A673 (cell line): ENCODE results near the gene UBL7. TPM values are rescaled to one million over a fixed set of nuclear protein-coding genes. Genes with fewer than 3 reads are reported as not detected.

Source experiments
- BruUV-seq: library from RNA; stranded (reverse); fragments of 400-500 nt; replicated peaks from 2 replicates; lab custom pipeline; 2021; lab: Mats Ljungman, UMichigan
- CTCF ChIA-PET: fragments of 300-600 bp; sonication (Branson Sonifier 250); formaldehyde crosslinking; loops from one replicate; lab custom pipeline; 2022; ENCODE audit warnings: antibody characterized with exemption; lab: Charles Lee
- POLR2A ChIA-PET: fragments of 300-600 bp; sonication (Branson Sonifier 250); formaldehyde crosslinking; loops from one replicate; lab custom pipeline; 2022; ENCODE audit warnings: antibody characterized with exemption; ENCODE audit not compliant: low non-redundant PET; lab: Charles Lee
- DNase-seq: peaks from one replicate; pipeline ENCODE4 v3.0.0-alpha.2; 2015; ENCODE audit warnings: low spot score
- H3K27ac ChIP-seq: fragments of 200-600 bp; sonication (generic); 2 replicates; pipeline ENCODE4 v1.5.1; 2016; ENCODE audit warnings: mixed run types, low read depth, mild to moderate bottlenecking, mixed read lengths, antibody characterized with exemption, low read length; ENCODE audit not compliant: poor library complexity, severe bottlenecking
- H3K27me3 ChIP-seq: fragments of 200-600 bp; sonication (generic); replicated peaks from 2 replicates; pipeline ENCODE4 v1.6.1; 2017; ENCODE audit warnings: mixed run types, low read depth, mild to moderate bottlenecking, mixed read lengths, antibody characterized with exemption, low read length; ENCODE audit not compliant: insufficient read depth, poor library complexity
- H3K36me3 ChIP-seq: fragments of 200-600 bp; sonication (generic); 2 replicates; pipeline ENCODE4 v1.6.1; 2016; ENCODE audit warnings: mixed run types, mild to moderate bottlenecking, mixed read lengths, antibody characterized with exemption, low read length; ENCODE audit not compliant: insufficient read depth, poor library complexity, severe bottlenecking
- H3K4me1 ChIP-seq: fragments of 200-600 bp; sonication (generic); 2 replicates; pipeline ENCODE4 v1.6.1; 2017; ENCODE audit warnings: mixed run types, mild to moderate bottlenecking, mixed read lengths, antibody characterized with exemption, low read length; ENCODE audit not compliant: insufficient read depth, poor library complexity, severe bottlenecking
- H3K4me3 ChIP-seq: fragments of 200-600 bp; sonication (generic); 2 replicates; pipeline ENCODE4 v1.5.1; 2016; ENCODE audit warnings: low read depth, mixed run types, mild to moderate bottlenecking, mixed read lengths, low read length; ENCODE audit not compliant: poor library complexity, severe bottlenecking
- H3K9me3 ChIP-seq: fragments of 200-600 bp; sonication (generic); 2 replicates; pipeline ENCODE4 v1.6.1; 2016; ENCODE audit warnings: mixed run types, low read depth, mild to moderate bottlenecking, mixed read lengths, antibody characterized with exemption, low read length; ENCODE audit not compliant: poor library complexity, severe bottlenecking
- CTCF ChIP-seq: fragments of 300-800, 200-600 bp; sonication (generic); conservative IDR thresholded peaks from 2 replicates; pipeline ENCODE4 v1.5.1; 2017; ENCODE audit warnings: low read depth, mild to moderate bottlenecking, antibody characterized with exemption, low read length, moderate library complexity, mixed read lengths
- EZH2 ChIP-seq: fragments of 200-600 bp; sonication (generic); IDR thresholded peaks from 2 replicates; pipeline ENCODE4 v1.6.1; 2017; ENCODE audit warnings: borderline replicate concordance, low read depth, mild to moderate bottlenecking, mixed read lengths, antibody characterized with exemption, low read length; ENCODE audit not compliant: poor library complexity, severe bottlenecking
- intact Hi-C: fragments of 100-400 bp; cut with micrococcal nuclease; formaldehyde crosslinking; loops from one replicate; pipeline ENCODE4 v1.10.0; 2022; ENCODE audit not compliant: unreplicated experiment
- total RNA-seq: library from RNA; stranded (reverse); gene quantifications from 2 replicates; pipeline ENCODE4 v1.2.3, GENCODE V29; 2021

UBL7 gene
- total RNA-seq, 1 experiment from 2014 or later: 72.5 TPM

GRCh38 chr15:74445816-74446763 is 14.9 kb downstream of the UBL7 start:
- POLR2A ChIA-PET: no interaction called here
- intact Hi-C loops: no loop called here

DNA sequence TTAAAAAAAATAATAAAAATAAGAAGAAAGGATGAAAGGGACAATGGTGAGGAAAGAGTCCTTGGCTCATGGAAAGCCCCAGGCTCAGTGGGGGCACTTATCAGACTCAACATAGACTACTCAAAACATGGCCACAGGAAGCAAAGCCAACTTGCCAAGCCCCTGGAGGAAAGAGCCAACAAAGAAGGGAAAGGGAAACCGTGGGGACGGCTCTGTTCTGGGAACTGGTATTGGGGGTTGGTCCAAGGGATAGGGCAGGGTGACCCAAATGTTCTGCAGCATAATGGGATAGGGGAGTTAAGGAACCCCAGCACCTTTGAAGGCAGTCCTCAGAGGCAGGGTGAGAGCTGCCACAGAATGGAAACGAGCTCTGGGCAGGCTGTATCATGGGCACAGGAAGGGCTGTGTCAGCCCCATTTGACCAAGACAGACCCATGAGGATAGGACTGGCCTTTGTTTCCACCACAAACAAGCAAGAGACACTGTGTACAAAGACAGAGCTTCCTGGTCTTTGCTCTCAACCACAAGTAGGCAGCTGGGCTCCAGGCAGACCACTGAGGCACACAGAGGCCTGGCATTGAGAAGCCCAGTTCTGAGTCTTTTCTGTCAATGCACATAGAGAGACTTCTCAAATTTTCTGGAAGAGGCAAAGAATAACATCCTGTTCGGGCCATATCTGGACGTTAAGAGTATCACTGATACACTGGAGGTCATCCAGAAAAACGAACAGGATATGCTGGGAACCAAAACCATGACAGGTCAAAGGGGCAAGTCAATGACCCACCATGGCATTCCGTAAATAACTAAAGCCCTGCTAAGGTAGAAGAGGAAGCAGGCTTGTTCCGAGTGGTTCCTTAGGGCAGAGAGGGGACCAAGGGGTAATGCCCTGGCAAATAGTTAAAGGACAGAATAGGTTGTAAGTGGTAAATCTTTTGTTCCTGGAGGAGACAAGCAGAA is 16.6 kb downstream of the UBL7 start:
- Histone ChIP-seq H3K36me3 (peaks cover 15% of the 10 kb centered on the region), H3K4me3 (no peak overlapping the region), H3K27me3 (no peaks in the 10 kb centered on the region), H3K27ac (no peak overlapping the region), H3K4me1 (no peaks in the 10 kb centered on the region), H3K9me3 (no peaks in the 10 kb centered on the region)
- ChIA-PET POLR2A (no interaction called here), CTCF (no interaction called here)
- DNase-seq: no peak
- intact Hi-C loops: no loop called here
- BruUV-seq: no TSS peak
- no peak for TF ChIP-seq CTCF
- no peak for TF ChIP-seq EZH2

More at GRCh38 chr15:74445816-74446763, 14.9 kb downstream of the UBL7 start:
- no peaks in the 10 kb centered on the region for H3K27me3 ChIP-seq
- H3K4me1 ChIP-seq: no peaks in the 10 kb centered on the region
- no peaks in the 10 kb centered on the region for H3K9me3 ChIP-seq
- no peak for DNase-seq
- no peak overlapping the region for H3K27ac ChIP-seq
- no TSS peak for BruUV-seq
- H3K36me3 ChIP-seq: peaks cover 17% of the 10 kb centered on the region
- no peak overlapping the region for H3K4me3 ChIP-seq
- TF ChIP-seq CTCF (no peak), EZH2 (no peak)
- CTCF ChIA-PET: no interaction called here

- Histone ChIP-seq H3K4me1 (no peaks in the 10 kb centered on the region), H3K4me3 (no peak overlapping the region), H3K27me3 (no peaks in the 10 kb centered on the region), H3K27ac (no peak overlapping the region), H3K9me3 (no peaks in the 10 kb centered on the region), H3K36me3 (peaks cover 4% of the 10 kb centered on the region)
- ChIA-PET CTCF (no interaction called here), POLR2A (no interaction called here)
- no TSS peak for BruUV-seq
- intact Hi-C loops: no loop called here
- no peak for DNase-seq
- TF ChIP-seq CTCF: no peak
- TF ChIP-seq EZH2: no peak
Observed at GRCh38 chr15:74443100-74443909, 17.7 kb downstream of the UBL7 start.
